ENCODE data around the gene C10orf71. TPM values are rescaled to one million over a fixed set of nuclear protein-coding genes. Genes with fewer than 3 reads are reported as not detected.

C10orf71 gene
- total RNA-seq, 1 experiment from 2014 or later: not detected

DNA sequence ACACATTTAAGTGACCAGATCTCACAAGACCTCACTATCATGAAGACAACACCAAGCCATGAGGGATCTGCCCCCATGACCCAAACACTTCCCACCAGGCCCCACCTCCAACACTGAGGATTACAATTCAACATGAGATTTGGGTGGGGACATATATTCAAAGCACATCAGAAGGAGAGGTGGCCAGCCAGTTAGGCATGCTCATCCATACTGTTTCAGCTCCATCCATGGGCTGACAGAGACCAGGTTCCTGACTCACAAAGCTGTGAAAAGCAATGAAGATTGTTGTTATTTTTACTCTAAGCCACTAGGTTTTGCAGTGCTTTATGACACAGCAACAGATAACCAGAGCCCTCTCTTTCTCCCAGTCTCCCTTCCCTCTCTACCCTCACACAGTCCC is 36.0 kb downstream of the C10orf71 start:
- H3K36me3 Mint-ChIP-seq (ENCODE audit: insufficient read depth, unreplicated experiment): no peaks in the 10 kb centered on the region
- POLR2A ChIA-PET: no interaction called here
- CTCF ChIA-PET: no interaction called here
- TF ChIP-seq, protein P1, sequence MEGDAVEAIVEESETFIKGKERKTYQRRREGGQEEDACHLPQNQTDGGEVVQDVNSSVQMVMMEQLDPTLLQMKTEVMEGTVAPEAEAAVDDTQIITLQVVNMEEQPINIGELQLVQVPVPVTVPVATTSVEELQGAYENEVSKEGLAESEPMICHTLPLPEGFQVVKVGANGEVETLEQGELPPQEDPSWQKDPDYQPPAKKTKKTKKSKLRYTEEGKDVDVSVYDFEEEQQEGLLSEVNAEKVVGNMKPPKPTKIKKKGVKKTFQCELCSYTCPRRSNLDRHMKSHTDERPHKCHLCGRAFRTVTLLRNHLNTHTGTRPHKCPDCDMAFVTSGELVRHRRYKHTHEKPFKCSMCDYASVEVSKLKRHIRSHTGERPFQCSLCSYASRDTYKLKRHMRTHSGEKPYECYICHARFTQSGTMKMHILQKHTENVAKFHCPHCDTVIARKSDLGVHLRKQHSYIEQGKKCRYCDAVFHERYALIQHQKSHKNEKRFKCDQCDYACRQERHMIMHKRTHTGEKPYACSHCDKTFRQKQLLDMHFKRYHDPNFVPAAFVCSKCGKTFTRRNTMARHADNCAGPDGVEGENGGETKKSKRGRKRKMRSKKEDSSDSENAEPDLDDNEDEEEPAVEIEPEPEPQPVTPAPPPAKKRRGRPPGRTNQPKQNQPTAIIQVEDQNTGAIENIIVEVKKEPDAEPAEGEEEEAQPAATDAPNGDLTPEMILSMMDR (IDR thresholded peaks at IDR 0.05; ENCODE audit: insufficient read depth in 1 of 2, low read depth in 1 of 2, low read length in 1 of 2, severe bottlenecking in 1 of 2, unreplicated experiment in 1 of 2): no peak
- peaks cover 14% of the 10 kb centered on the region for H3K9me3 Mint-ChIP-seq (ENCODE audit: unreplicated experiment)
- Histone ChIP-seq H3K27me3 (replicated peaks; ENCODE audit: control insufficient read depth, insufficient read depth, low read length) (no peaks in the 10 kb centered on the region), H3K36me3 (ENCODE audit: control insufficient read depth, insufficient read depth, low read length) (no peaks in the 10 kb centered on the region), H3K9me3 (no peaks in the 10 kb centered on the region), H3K4me3 (ENCODE audit: low read depth, low read length) (no peak overlapping the region), H3K4me1 (no peaks in the 10 kb centered on the region)
- H3K27ac Mint-ChIP-seq (ENCODE audit: unreplicated experiment): no peak overlapping the region
- H3K4me3 Mint-ChIP-seq (ENCODE audit: unreplicated experiment): no peak overlapping the region
- peaks cover 22% of the 10 kb centered on the region for H3K27me3 Mint-ChIP-seq (ENCODE audit: insufficient read depth, unreplicated experiment)
- H3K4me1 Mint-ChIP-seq (ENCODE audit: low read depth, unreplicated experiment): no peaks in the 10 kb centered on the region
- intact Hi-C loops (cut with micrococcal nuclease; ENCODE audit: unreplicated experiment): no loop called here
- BruUV-seq (replicated peaks): no TSS peak
- DNase-seq: no peak

DNA sequence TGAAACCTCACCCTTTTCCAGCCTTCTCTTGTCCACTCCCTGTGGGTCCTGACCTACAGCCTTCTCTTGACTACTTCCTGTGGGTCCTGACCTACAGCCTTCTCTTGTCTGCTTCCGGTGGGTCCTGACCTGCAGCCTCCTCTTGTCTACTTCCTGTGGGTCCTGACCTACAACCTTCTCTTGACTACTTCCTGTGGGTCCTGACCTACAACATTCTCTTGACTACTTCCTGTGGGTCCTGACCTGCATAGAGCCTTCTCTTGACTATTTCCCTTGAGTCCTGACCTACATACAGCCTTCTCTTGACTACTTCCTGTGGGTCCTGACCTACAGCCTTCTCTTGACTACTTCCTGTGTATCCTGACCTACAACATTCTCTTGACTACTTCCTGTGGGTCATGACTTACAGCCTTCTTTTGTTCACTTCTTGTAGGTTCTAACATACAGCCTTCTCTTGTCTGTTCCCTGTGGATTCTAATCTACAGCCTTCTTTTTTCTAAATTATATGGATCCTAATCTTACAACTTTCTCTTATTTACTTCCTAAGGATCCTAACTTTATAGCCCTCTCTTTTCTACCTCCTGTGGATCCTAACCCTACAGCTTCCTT is 36.5 kb downstream of the C10orf71 start:
- no TSS peak for BruUV-seq (replicated peaks)
- peaks cover 23% of the 10 kb centered on the region for H3K27me3 Mint-ChIP-seq (ENCODE audit: insufficient read depth, unreplicated experiment)
- TF ChIP-seq, protein P1 (IDR thresholded peaks at IDR 0.05; ENCODE audit: insufficient read depth in 1 of 2, low read depth in 1 of 2, low read length in 1 of 2, severe bottlenecking in 1 of 2, unreplicated experiment in 1 of 2): no peak
- CTCF ChIA-PET: no interaction called here
- H3K4me1 Mint-ChIP-seq (ENCODE audit: low read depth, unreplicated experiment): no peaks in the 10 kb centered on the region
- no peaks in the 10 kb centered on the region for H3K4me1 ChIP-seq
- H3K4me3 ChIP-seq (ENCODE audit: low read depth, low read length): no peak overlapping the region
- no peaks in the 10 kb centered on the region for H3K36me3 ChIP-seq (ENCODE audit: control insufficient read depth, insufficient read depth, low read length)
- no peak overlapping the region for H3K27ac Mint-ChIP-seq (ENCODE audit: unreplicated experiment)
- no peak overlapping the region for H3K4me3 Mint-ChIP-seq (ENCODE audit: unreplicated experiment)
- POLR2A ChIA-PET: no interaction called here
- intact Hi-C loops (cut with micrococcal nuclease; ENCODE audit: unreplicated experiment): no loop called here
- no peaks in the 10 kb centered on the region for H3K36me3 Mint-ChIP-seq (ENCODE audit: insufficient read depth, unreplicated experiment)
- no peaks in the 10 kb centered on the region for H3K27me3 ChIP-seq (replicated peaks; ENCODE audit: control insufficient read depth, insufficient read depth, low read length)
- peaks cover 14% of the 10 kb centered on the region for H3K9me3 Mint-ChIP-seq (ENCODE audit: unreplicated experiment)
- H3K9me3 ChIP-seq: 0 out of 2 replicates have a peak, but pooled peaks cover 2% of the 10 kb centered on the region
- DNase-seq: no peak

DNA sequence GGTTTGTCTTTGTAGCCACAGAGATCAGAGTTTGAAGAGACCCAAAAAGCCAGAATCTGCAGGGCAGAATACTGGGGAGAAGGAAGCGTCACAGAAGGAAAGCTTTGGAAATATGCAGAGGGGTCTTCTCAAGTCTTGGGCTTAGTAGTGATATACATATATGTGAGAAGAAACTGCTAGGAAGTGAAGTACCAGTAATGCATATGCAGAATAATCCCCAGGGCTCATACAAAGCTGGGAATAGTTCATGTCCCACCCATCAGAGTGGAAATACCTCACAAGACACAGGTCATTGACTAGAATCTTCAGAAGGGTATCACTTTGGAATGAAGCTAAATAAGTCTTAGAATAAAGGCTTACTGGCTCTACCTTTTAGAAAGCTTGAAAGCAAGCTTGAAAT is 39.6 kb downstream of the C10orf71 start:
- no peak for DNase-seq
- no TSS peak for BruUV-seq (replicated peaks)
- CTCF ChIA-PET: no interaction called here
- Mint-ChIP-seq H3K27me3 (ENCODE audit: insufficient read depth, unreplicated experiment) (peaks cover 28% of the 10 kb centered on the region), H3K36me3 (ENCODE audit: insufficient read depth, unreplicated experiment) (no peaks in the 10 kb centered on the region), H3K4me1 (ENCODE audit: low read depth, unreplicated experiment) (no peaks in the 10 kb centered on the region), H3K4me3 (ENCODE audit: unreplicated experiment) (no peak overlapping the region), H3K27ac (ENCODE audit: unreplicated experiment) (no peak overlapping the region), H3K9me3 (ENCODE audit: unreplicated experiment) (peaks cover 14% of the 10 kb centered on the region)
- no peaks in the 10 kb centered on the region for H3K27me3 ChIP-seq (replicated peaks; ENCODE audit: control insufficient read depth, insufficient read depth, low read length)
- no peak overlapping the region for H3K4me3 ChIP-seq (ENCODE audit: low read depth, low read length)
- H3K4me1 ChIP-seq: no peaks in the 10 kb centered on the region
- intact Hi-C loops (cut with micrococcal nuclease; ENCODE audit: unreplicated experiment): no loop called here
- no peaks in the 10 kb centered on the region for H3K36me3 ChIP-seq (ENCODE audit: control insufficient read depth, insufficient read depth, low read length)
- H3K9me3 ChIP-seq: 0 out of 2 replicates have a peak, but pooled peaks cover 3% of the 10 kb centered on the region
- POLR2A ChIA-PET: no interaction called here
- TF ChIP-seq, protein P1 (IDR thresholded peaks at IDR 0.05; ENCODE audit: insufficient read depth in 1 of 2, low read depth in 1 of 2, low read length in 1 of 2, severe bottlenecking in 1 of 2, unreplicated experiment in 1 of 2): no peak

Measured in Caco-2 (cell line).